ENCODE results near the gene LOXL1. TPM values are rescaled to one million over a fixed set of nuclear protein-coding genes. Genes with fewer than 3 reads are reported as not detected.

The LOXL1 gene
- total RNA-seq, 1 experiment from 2014 or later = 77.4 TPM

Other genes with a start within 250 kb of the LOXL1 start
- 85.5 and 108 TPM in 2 replicates for gene CD276, start 242.1 kb upstream of the LOXL1 start, total RNA-seq (2014; rRNA removed; shearing (Covaris generic))
- gene INSYN1, start 173.1 kb upstream of the LOXL1 start, total RNA-seq (2014; rRNA removed; shearing (Covaris generic)) = 22.2 and 28.4 TPM in 2 replicates
- gene TBC1D21, start 52.9 kb upstream of the LOXL1 start, total RNA-seq (2014; rRNA removed; shearing (Covaris generic)) = not detected in 2 replicates
- 6.0 and 13.0 TPM in 2 replicates for gene STOML1, start 65.8 kb downstream of the LOXL1 start, total RNA-seq (2014; rRNA removed; shearing (Covaris generic))
- gene PML, start 68.3 kb downstream of the LOXL1 start, total RNA-seq (2014; rRNA removed; shearing (Covaris generic)) = 5.8 and 8.7 TPM in 2 replicates
- gene GOLGA6A, start 156.1 kb downstream of the LOXL1 start, total RNA-seq (2014; rRNA removed; shearing (Covaris generic)) = not detected in 2 replicates
- gene ISLR2, start 204.1 kb downstream of the LOXL1 start, total RNA-seq (2014; rRNA removed; shearing (Covaris generic)) = not detected in 2 replicates
- gene ISLR, start 247.2 kb downstream of the LOXL1 start, total RNA-seq (2014; rRNA removed; shearing (Covaris generic)) = 3.4 and 5.7 TPM in 2 replicates